ENCODE results near the gene OR5B2. TPM values are rescaled to one million over a fixed set of nuclear protein-coding genes. Genes with fewer than 3 reads are reported as not detected.

OR5B2 gene
- total and polyA plus RNA-seq, 2 donors (not counting 1 experiment from before 2014, with no cell fraction given): 0.03 TPM; not detected in 1

GRCh38 chr11:58451585-58451984 is 23.7 kb upstream of the OR5B2 start:
- Mint-ChIP-seq H3K9me3 (ENCODE audit: insufficient read depth) (peaks cover 4% of the 10 kb centered on the region), H3K27me3 (peaks cover 25% of the 10 kb centered on the region), H3K27ac (no peak overlapping the region), H3K4me3 (no peak overlapping the region), H3K4me1 (no peaks in the 10 kb centered on the region)
- Histone ChIP-seq H3K4me2 (replicated peaks; ENCODE audit: low read depth, low read length, poor library complexity, severe bottlenecking) (no peak overlapping the region), H3K4me3 (ENCODE audit: control extremely low read depth in 1 of 5, extremely low read depth in 1 of 5, insufficient read depth in 1 of 5, low read depth in 2 of 5, low read length in 4 of 5) (no peak overlapping the region), H3K9me3 (ENCODE audit: control extremely low read depth in 1 of 3, control insufficient read depth in 2 of 3, insufficient read depth in 1 of 3, low read length in 2 of 3) (peaks cover 0 to under 1% (median 0%) of the 10 kb centered on the region in 3 donors), H3K4me1 (ENCODE audit: control insufficient read depth in 2 of 2, insufficient read depth in 2 of 2, low read length in 2 of 2) (no peaks in the 10 kb centered on the region), H3K36me3 (replicated peaks in 1 of 2; ENCODE audit: control extremely low read depth in 1 of 2, control insufficient read depth in 1 of 2, extremely low read depth in 1 of 2, insufficient read depth in 2 of 2, low read length in 1 of 2) (no peaks in the 10 kb centered on the region), H3K79me2 (ENCODE audit: control insufficient read depth, insufficient read depth, low read length) (no peaks in the 10 kb centered on the region), H4K20me1 (ENCODE audit: control insufficient read depth, insufficient read depth, low read length, poor library complexity, severe bottlenecking) (no peaks in the 10 kb centered on the region), H2AFZ (ENCODE audit: insufficient read depth, low read depth, low read length, poor library complexity, severe bottlenecking) (no peak overlapping the region), H3K27me3 (replicated peaks in 1 of 4; ENCODE audit: control extremely low read depth in 1 of 4, control insufficient read depth in 3 of 4, insufficient read depth in 4 of 4, low read length in 3 of 4) (no peaks in the 10 kb centered on the region), H3K27ac (ENCODE audit: low read length in 2 of 2) (no peak overlapping the region), H3K9ac (ENCODE audit: low read length) (no peak overlapping the region)
- ATAC-seq (ENCODE audit: low read depth) (no peak), DNase-seq (no peak)
- CTCF ChIA-PET: no interaction called here
- TF ChIP-seq CTCF (IDR thresholded peaks at IDR 0.05) (no peak), EZH2 (IDR thresholded peaks at IDR 0.05; ENCODE audit: borderline replicate concordance, insufficient read depth, low read depth, low read length, poor library complexity, severe bottlenecking) (no peak)
- no CpG with 5 or more reads among the region's 3 CpGs for WGBS (ENCODE audit: insufficient coverage)
- intact Hi-C loops (cut with micrococcal nuclease): no loop called here
- POLR2A ChIA-PET: no interaction called here

GRCh38 chr11:58446294-58446693 is 18.4 kb upstream of the OR5B2 start:
- TF ChIP-seq CTCF (IDR thresholded peaks at IDR 0.05) (no peak), EZH2 (IDR thresholded peaks at IDR 0.05; ENCODE audit: borderline replicate concordance, insufficient read depth, low read depth, low read length, poor library complexity, severe bottlenecking) (no peak)
- Histone ChIP-seq H3K36me3 (replicated peaks in 1 of 2; ENCODE audit: control extremely low read depth in 1 of 2, control insufficient read depth in 1 of 2, extremely low read depth in 1 of 2, insufficient read depth in 2 of 2, low read length in 1 of 2) (no peaks in the 10 kb centered on the region), H3K79me2 (ENCODE audit: control insufficient read depth, insufficient read depth, low read length) (no peaks in the 10 kb centered on the region), H3K4me3 (ENCODE audit: control extremely low read depth in 1 of 5, extremely low read depth in 1 of 5, insufficient read depth in 1 of 5, low read depth in 2 of 5, low read length in 4 of 5) (no peak overlapping the region), H3K27ac (ENCODE audit: low read length in 2 of 2) (no peak overlapping the region), H3K9me3 (ENCODE audit: control extremely low read depth in 1 of 3, control insufficient read depth in 2 of 3, insufficient read depth in 1 of 3, low read length in 2 of 3) (peaks cover 0 to 18% (median 0%) of the 10 kb centered on the region in 3 donors), H2AFZ (ENCODE audit: insufficient read depth, low read depth, low read length, poor library complexity, severe bottlenecking) (no peak overlapping the region), H3K4me2 (replicated peaks; ENCODE audit: low read depth, low read length, poor library complexity, severe bottlenecking) (no peak overlapping the region), H3K27me3 (replicated peaks in 1 of 4; ENCODE audit: control extremely low read depth in 1 of 4, control insufficient read depth in 3 of 4, insufficient read depth in 4 of 4, low read length in 3 of 4) (no peaks in the 10 kb centered on the region), H3K9ac (ENCODE audit: low read length) (no peak overlapping the region), H3K4me1 (ENCODE audit: control insufficient read depth in 2 of 2, insufficient read depth in 2 of 2, low read length in 2 of 2) (no peaks in the 10 kb centered on the region), H4K20me1 (ENCODE audit: control insufficient read depth, insufficient read depth, low read length, poor library complexity, severe bottlenecking) (no peaks in the 10 kb centered on the region)
- intact Hi-C loops (cut with micrococcal nuclease): no loop called here
- Mint-ChIP-seq H3K9me3 (ENCODE audit: insufficient read depth) (peaks cover 6% of the 10 kb centered on the region), H3K27ac (no peak overlapping the region), H3K4me3 (no peak overlapping the region), H3K4me1 (no peaks in the 10 kb centered on the region), H3K27me3 (peaks cover 34% of the 10 kb centered on the region)
- whole genome bisulfite sequencing (ENCODE audit: insufficient coverage): 90% methylated on average over 2 of the region's 6 CpGs
- DNase-seq (no peak), ATAC-seq (ENCODE audit: low read depth) (no peak)
- ChIA-PET CTCF (interaction anchor here (0.6 kb wide), 1 partner anchor 1356 kb away, joined by 3 read pairs; no protein-coding TSS in a partner anchor), POLR2A (no interaction called here)
